K562 (cell line): ENCODE results near the gene KMT2E.

ENCODE experiments used
- CTCF ChIP-seq, 3 experiments: IDR thresholded peaks in 2 of 3; conservative IDR thresholded peaks in 1 of 3; 2 replicates each; pipeline ENCODE4 v1.5.1; 2011 to 2012; ENCODE audit warnings: low read length in 3 of 3, mild to moderate bottlenecking in 3 of 3, control low read depth in 2 of 3, improper control_type of control experiment in 1 of 3, inconsistent platforms in 1 of 3, low read depth in 1 of 3, mixed read lengths in 1 of 3, moderate library complexity in 1 of 3; ENCODE audit not compliant: insufficient read depth in 2 of 3
- EGR1 ChIP-seq: fragments of 450-650 bp; conservative IDR thresholded peaks from 2 replicates; pipeline ENCODE4 v1.6.1; 2017; ENCODE audit warnings: mild to moderate bottlenecking
- KLF16 ChIP-seq: IDR thresholded peaks from 2 replicates; pipeline ENCODE4 v1.6.1; 2016; ENCODE audit warnings: antibody characterized with exemption
- MTA3 ChIP-seq: fragments of 450-650 bp; formaldehyde crosslinking; IDR thresholded peaks from 2 replicates; pipeline ENCODE4 v1.6.1; 2017; ENCODE audit warnings: mild to moderate bottlenecking, borderline replicate concordance
- POLR2AphosphoS5 ChIP-seq: IDR thresholded peaks from 2 replicates; pipeline ENCODE4 v1.6.1; 2011; ENCODE audit warnings: mild to moderate bottlenecking, low read depth, low read length, moderate library complexity; ENCODE audit not compliant: control insufficient read depth, insufficient read depth
- SIN3A ChIP-seq, 2 experiments: fragments of 150-350 bp in 1 of 2; IDR thresholded peaks; 2 replicates each; pipeline ENCODE4 v1.6.1; 2011 to 2016; ENCODE audit warnings: borderline replicate concordance in 2 of 2, low read depth in 2 of 2, low read length in 2 of 2, mild to moderate bottlenecking in 2 of 2, moderate library complexity in 2 of 2; ENCODE audit not compliant: control insufficient read depth in 1 of 2
- SMC3 ChIP-seq: conservative IDR thresholded peaks from 2 replicates; pipeline ENCODE4 v1.6.1; 2011; ENCODE audit warnings: low read depth, low read length, improper control_type of control experiment; ENCODE audit not compliant: insufficient read depth
- ZBTB8A ChIP-seq: fragments of 450-650 bp; IDR thresholded peaks from 2 replicates; pipeline ENCODE4 v1.6.1; 2018; ENCODE audit warnings: mild to moderate bottlenecking, moderate library complexity; ENCODE audit not compliant: partially characterized antibody
- ZEB2 ChIP-seq: fragments of 450-650 bp; IDR thresholded peaks from 2 replicates; pipeline ENCODE4 v1.6.1; 2016
- ZNF24 ChIP-seq: fragments of 450-650 bp; IDR thresholded peaks from 2 replicates; pipeline ENCODE4 v1.6.1; 2016
- ZNF586 ChIP-seq: fragments of 450-650 bp; formaldehyde crosslinking; conservative IDR thresholded peaks from 2 replicates; pipeline ENCODE4 v1.4.0; 2020; ENCODE audit warnings: mild to moderate bottlenecking, moderate library complexity

GRCh38 chr7:105084581-105084980 is 70.6 kb downstream of the KMT2E start:
- TF ChIP-seq SMC3, result no peak
- TF ChIP-seq ZEB2, result no peak
- TF ChIP-seq MTA3, result no peak
- no peak for TF ChIP-seq KLF16
- TF ChIP-seq CTCF (IDR thresholded peaks at IDR 0.05 in 2 of 3, conservative IDR thresholded peaks at IDR 0.05 in 1 of 3; ENCODE audit: insufficient read depth in 2 of 3, low read depth in 1 of 3, low read length in 3 of 3), result no peak
- no peak for TF ChIP-seq ZBTB8A
- TF ChIP-seq EGR1, result no peak
- no peak for TF ChIP-seq POLR2AphosphoS5
- TF ChIP-seq SIN3A (IDR thresholded peaks at IDR 0.05; ENCODE audit: borderline replicate concordance in 2 of 2, control insufficient read depth in 1 of 2, low read depth in 2 of 2, low read length in 2 of 2), result no peak
- no peak for TF ChIP-seq ZNF586 (CRISPR knock-in tag)
- TF ChIP-seq ZNF24, result no peak
